Liver (tissue), 9 donors: ENCODE measurements around the gene SHOC1. TPM values are rescaled to one million over a fixed set of nuclear protein-coding genes. Genes with fewer than 3 reads are reported as not detected.

Experiments used
- DNase-seq: peaks from one replicate; pipeline ENCODE4 v3.0.0-alpha.2; 2017; ENCODE audit warnings: low spot score
- H3K27ac ChIP-seq, 2 donors: one replicate each; pipeline ENCODE4 v1.7.0; 2013; ENCODE audit warnings: inconsistent platforms in 2 of 2, low read length in 2 of 2, control low read depth in 1 of 2, low read depth in 1 of 2, mild to moderate bottlenecking in 1 of 2
- H3K27me3 ChIP-seq, 4 donors: one replicate each; pipeline versions ENCODE4 v1.6.1 to v1.7.0; 2013; ENCODE audit warnings: low read length in 3 of 4, inconsistent platforms in 1 of 4, mild to moderate bottlenecking in 1 of 4, moderate library complexity in 1 of 4; ENCODE audit not compliant: control insufficient read depth in 4 of 4, insufficient read depth in 4 of 4
- H3K36me3 ChIP-seq, 4 donors: one replicate each; pipeline versions ENCODE4 v1.6.1 to v1.7.0; 2013; ENCODE audit warnings: low read length in 3 of 4, mild to moderate bottlenecking in 3 of 4, low read depth in 1 of 4, moderate library complexity in 1 of 4; ENCODE audit not compliant: control insufficient read depth in 4 of 4, insufficient read depth in 3 of 4
- H3K4me1 ChIP-seq, 4 donors: one replicate each; pipeline versions ENCODE4 v1.6.1 to v1.7.0; 2013; ENCODE audit warnings: low read length in 3 of 4, mild to moderate bottlenecking in 3 of 4, moderate library complexity in 1 of 4; ENCODE audit not compliant: control insufficient read depth in 4 of 4, insufficient read depth in 4 of 4
- H3K4me3 ChIP-seq, 3 donors: one replicate each; pipeline versions ENCODE4 v1.6.1 to v1.7.0; 2013; ENCODE audit warnings: low read length in 3 of 3, control low read depth in 1 of 3, low read depth in 1 of 3, mild to moderate bottlenecking in 1 of 3
- H3K9ac ChIP-seq, 2 donors: one replicate each; pipeline ENCODE4 v1.7.0; 2013; ENCODE audit warnings: low read length in 2 of 2, mild to moderate bottlenecking in 2 of 2, moderate library complexity in 2 of 2, control low read depth in 1 of 2, low read depth in 1 of 2
- H3K9me3 ChIP-seq, 4 donors: one replicate each; pipeline versions ENCODE4 v1.6.1 to v1.7.0; 2013; ENCODE audit warnings: low read length in 3 of 4; ENCODE audit not compliant: control insufficient read depth in 4 of 4
- ATF3 ChIP-seq: IDR thresholded peaks from 2 replicates; pipeline ENCODE4 v1.6.1; 2016; ENCODE audit warnings: antibody characterized with exemption
- CTCF ChIP-seq: fragments of 150-350 bp; IDR thresholded peaks from 2 replicates; pipeline ENCODE4 v1.5.1; 2017; ENCODE audit warnings: improper control_type of control experiment, low read depth, low read length; ENCODE audit not compliant: missing input control
- EGR1 ChIP-seq, 2 donors: IDR thresholded peaks; 2 replicates each; pipeline ENCODE4 v1.6.1; 2016 to 2018; ENCODE audit warnings: antibody characterized with exemption in 2 of 2, low read depth in 2 of 2
- FOXA1 ChIP-seq: IDR thresholded peaks from 2 replicates; pipeline ENCODE4 v1.6.1; 2016; ENCODE audit warnings: antibody characterized with exemption
- FOXA2 ChIP-seq: IDR thresholded peaks from 2 replicates; pipeline ENCODE4 v1.6.1; 2016; ENCODE audit warnings: antibody characterized with exemption
- GABPA ChIP-seq, 2 donors: IDR thresholded peaks in 1 of 2; conservative IDR thresholded peaks in 1 of 2; 2 replicates each; pipeline ENCODE4 v1.6.1; 2016; ENCODE audit warnings: antibody characterized with exemption in 2 of 2, mild to moderate bottlenecking in 1 of 2, moderate library complexity in 1 of 2
- HNF4A ChIP-seq, 2 donors: conservative IDR thresholded peaks; 2 replicates each; pipeline ENCODE4 v1.6.1; 2016; ENCODE audit warnings: antibody characterized with exemption in 2 of 2, mild to moderate bottlenecking in 2 of 2
- HNF4G ChIP-seq: IDR thresholded peaks from 2 replicates; pipeline ENCODE4 v1.6.1; 2016; ENCODE audit warnings: antibody characterized with exemption
- JUND ChIP-seq, 2 donors: IDR thresholded peaks; 2 replicates each; pipeline ENCODE4 v1.6.1; 2016; ENCODE audit warnings: antibody characterized with exemption in 2 of 2
- MAX ChIP-seq: IDR thresholded peaks from 2 replicates; pipeline ENCODE4 v1.6.1; 2016; ENCODE audit warnings: antibody characterized with exemption
- NR2F2 ChIP-seq: IDR thresholded peaks from 2 replicates; pipeline ENCODE4 v1.6.1; 2016; ENCODE audit warnings: antibody characterized with exemption
- RAD21 ChIP-seq, 2 donors: IDR thresholded peaks; 2 replicates each; pipeline ENCODE4 v1.6.1; 2016; ENCODE audit warnings: antibody characterized with exemption in 2 of 2, mild to moderate bottlenecking in 2 of 2
- REST ChIP-seq: IDR thresholded peaks from 2 replicates; pipeline ENCODE4 v1.6.1; 2016; ENCODE audit warnings: antibody characterized with exemption, mild to moderate bottlenecking
- RXRA ChIP-seq, 2 donors: IDR thresholded peaks; 2 replicates each; pipeline ENCODE4 v1.6.1; 2017 to 2018; ENCODE audit warnings: antibody characterized with exemption in 2 of 2, mild to moderate bottlenecking in 1 of 2
- SP1 ChIP-seq: IDR thresholded peaks from 2 replicates; pipeline ENCODE4 v1.6.1; 2018; ENCODE audit warnings: antibody characterized with exemption, mild to moderate bottlenecking
- TAF1 ChIP-seq: conservative IDR thresholded peaks from 2 replicates; pipeline ENCODE4 v1.6.1; 2016; ENCODE audit warnings: antibody characterized with exemption, mild to moderate bottlenecking
- YY1 ChIP-seq: IDR thresholded peaks from 2 replicates; pipeline ENCODE4 v1.6.1; 2016; ENCODE audit warnings: antibody characterized with exemption, mild to moderate bottlenecking
- ZBTB33 ChIP-seq: IDR thresholded peaks from 2 replicates; pipeline ENCODE4 v1.6.1; 2016; ENCODE audit warnings: antibody characterized with exemption
- WGBS: extraction: QIAGEN DNeasy Blood & Tissue Kit; methylation state at CpG from one replicate; pipeline ENCODE4 v1.1.7; 2013; 5-methylcytosine and 5-hydroxymethylcytosine counted together
- polyA plus RNA-seq, 2 donors: library from polyadenylated mRNA; stranded (reverse) in 1 of 2; unstranded in 1 of 2; fragments of 200-250 nt in 1 of 2; fragments of >200 nt in 1 of 2; fragmentation: Nextera tagmentation in 1 of 2; extraction: Ambion mirVana in 1 of 2; gene quantifications; one replicate each; pipeline versions ENCODE4 v1.2.1 to v1.2.3, GENCODE V29; 2013 to 2015
- total RNA-seq, 2 donors: library from RNA; depleted of rRNA; stranded (reverse); fragments of >200 nt; gene quantifications; one replicate each; pipeline ENCODE4 v1.2.3, GENCODE V29; 2014
- donor health status: healthy.
- donor health status: healthy.
- donor health status: healthy.
- donor health status: healthy.
- donor health status: healthy.

Gene SHOC1
- total and polyA plus RNA-seq, 4 donors = 0.13 TPM; not detected in 3

GRCh38 chr9:111806259-111806658, 11.5 kb upstream of the SHOC1 start (continued):
- no peak for TF ChIP-seq CTCF
- TF ChIP-seq HNF4A (conservative IDR thresholded peaks at IDR 0.05) = no peak
- TF ChIP-seq FOXA2 = no peak
- TF ChIP-seq MAX = no peak
- no peak for TF ChIP-seq GABPA (IDR thresholded peaks at IDR 0.05 in 1 of 2, conservative IDR thresholded peaks at IDR 0.05 in 1 of 2)
- no peak for TF ChIP-seq RXRA (IDR thresholded peaks at IDR 0.05)
- TF ChIP-seq EGR1 (IDR thresholded peaks at IDR 0.05; ENCODE audit: low read depth in 2 of 2) = no peak
- no peak for TF ChIP-seq FOXA1

GRCh38 chr9:111805830-111806241, 11.1 kb upstream of the SHOC1 start:
- no peak for DNase-seq

More at GRCh38 chr9:111805830-111806241, 11.1 kb upstream of the SHOC1 start:
- no peak overlapping the region for H3K4me3 ChIP-seq
- TF ChIP-seq RXRA (IDR thresholded peaks at IDR 0.05) (no peak), TAF1 (no peak), SP1 (no peak), HNF4G (no peak), FOXA2 (no peak), YY1 (no peak), ZBTB33 (no peak), REST (no peak), RAD21 (IDR thresholded peaks at IDR 0.05) (no peak), MAX (no peak), FOXA1 (no peak), ATF3 (no peak), JUND (IDR thresholded peaks at IDR 0.05) (no peak), GABPA (IDR thresholded peaks at IDR 0.05 in 1 of 2, conservative IDR thresholded peaks at IDR 0.05 in 1 of 2) (no peak), NR2F2 (no peak), CTCF (no peak), HNF4A (conservative IDR thresholded peaks at IDR 0.05) (no peak), EGR1 (IDR thresholded peaks at IDR 0.05; ENCODE audit: low read depth in 2 of 2) (no peak)
- no peaks in the 10 kb centered on the region for H3K4me1 ChIP-seq
- no peaks in the 10 kb centered on the region for H3K36me3 ChIP-seq
- H3K27ac ChIP-seq = no peak overlapping the region
- WGBS = 74% methylated on average over 4 of the region's 4 CpGs
- H3K9ac ChIP-seq = no peak overlapping the region
- no peaks in the 10 kb centered on the region for H3K9me3 ChIP-seq
- H3K27me3 ChIP-seq = no peaks in the 10 kb centered on the region
